ENCODE measurements around the gene ZNF460. TPM values are rescaled to one million over a fixed set of nuclear protein-coding genes. Genes with fewer than 3 reads are reported as not detected.
A peak's percentile ranks its signal among the peaks of the same experiment; 100 is the strongest.

ZNF460 gene
- 10 to 100 TPM; 53.5 to 55.3 TPM for total RNA-seq
- 1 to 10 TPM; 3.7 to 6.9 (median 5.6) TPM for polyA plus RNA-seq (ENCODE audit: insufficient read length in 6 of 6)
- long read RNA-seq, donor 1, partial matches to known transcripts = 0 of 2 reads
- long read RNA-seq, donor 1, other reads (novel, unspliced or antisense) = 0 of 2 reads
- long read RNA-seq, donor 2, transcript ZNF460-201 (3 exons, 3,350 nt) = major isoform, 5 of 5 reads
- long read RNA-seq, donor 2, partial matches to known transcripts = 0 of 5 reads
- long read RNA-seq, donor 2, other reads (novel, unspliced or antisense) = 0 of 5 reads
- long read RNA-seq, donor 3, partial matches to known transcripts = 0 of 1 reads
- long read RNA-seq, donor 3, other reads (novel, unspliced or antisense) = 0 of 1 reads
- long read RNA-seq, donor 4 = 0 reads
- long read RNA-seq, donor 5, partial matches to known transcripts = 0 of 1 reads
- long read RNA-seq, donor 5, other reads (novel, unspliced or antisense) = 0 of 1 reads
- long read RNA-seq, donor 6, partial matches to known transcripts = 0 of 1 reads
- long read RNA-seq, donor 6, other reads (novel, unspliced or antisense) = 0 of 1 reads
- long read RNA-seq, donor 7 = 0 reads
- long read RNA-seq, donor 8, partial matches to known transcripts = 14 of 17 reads
- long read RNA-seq, donor 8, other reads (novel, unspliced or antisense) = 0 of 17 reads
- long read RNA-seq, donor 9 = 0 reads
- long read RNA-seq, donor 10, partial matches to known transcripts = 0 of 1 reads
- long read RNA-seq, donor 10, other reads (novel, unspliced or antisense) = 0 of 1 reads
- long read RNA-seq, donor 11 = 0 reads
- long read RNA-seq, donor 12 = 0 reads

- Histone ChIP-seq H3K4me3 (peak within 1 kb of the TSS; percentile 91 to 96), H3K9me3 (no peaks in the 10 kb centered on the region), H3K36me3 (peaks cover 0 to 21% of the 10 kb centered on the region in 2 donors), H3K27ac (peak within 1 kb of the TSS; percentile 93 to 99), H3K27me3 (no peaks in the 10 kb centered on the region), H3K4me1 (peaks cover 11 to 32% of the 10 kb centered on the region in 2 donors)
- intact Hi-C loops (cut with DNase I) = no loop called here
- peak in 1 of 2 donors; percentile 4 for TF ChIP-seq CTCF (IDR thresholded peaks at IDR 0.05)
- DNase-seq = peak; percentile 97 to 99 (median 98)
- ATAC-seq = peak; percentile 98
Measured at GRCh38 chr19:57280165-57280961, at the start of gene ZNF460. TSS of gene ZNF460 (plus strand) at chr19:57280485. CDS start at chr19:57280807, 322 bp downstream.

GRCh38 chr19:57231686-57232085, 48.6 kb upstream of the ZNF460 start:
- ATAC-seq = no peak
- no peak for TF ChIP-seq CTCF (IDR thresholded peaks at IDR 0.05)
- Histone ChIP-seq H3K36me3 (no peaks in the 10 kb centered on the region), H3K4me3 (no peak overlapping the region), H3K9me3 (no peaks in the 10 kb centered on the region), H3K27ac (no peak overlapping the region), H3K27me3 (no peaks in the 10 kb centered on the region), H3K4me1 (no peaks in the 10 kb centered on the region)
- intact Hi-C loops (cut with DNase I) = no loop called here
- no peak for DNase-seq

GRCh38 chr19:57233207-57233606, 47.1 kb upstream of the ZNF460 start:
- H3K9me3 ChIP-seq = no peaks in the 10 kb centered on the region
- H3K36me3 ChIP-seq = no peaks in the 10 kb centered on the region
- ATAC-seq (no peak), DNase-seq (no peak)
- H3K4me1 ChIP-seq = no peaks in the 10 kb centered on the region
- H3K27ac ChIP-seq = no peak overlapping the region
- no peak overlapping the region for H3K4me3 ChIP-seq
- intact Hi-C loops (cut with DNase I) = no loop called here
- H3K27me3 ChIP-seq = no peaks in the 10 kb centered on the region
- TF ChIP-seq CTCF (IDR thresholded peaks at IDR 0.05) = no peak

GRCh38 chr19:57239982-57240310, 40.3 kb upstream of the ZNF460 start:
- Histone ChIP-seq H3K36me3 (peaks cover 0 to 12% of the 10 kb centered on the region in 2 donors), H3K4me1 (peaks cover 9 to 23% of the 10 kb centered on the region in 2 donors), H3K27ac (peak overlapping the region; percentile 85), H3K9me3 (no peaks in the 10 kb centered on the region), H3K4me3 (peak overlapping the region; percentile 77 to 97), H3K27me3 (no peaks in the 10 kb centered on the region)
- DNase-seq (peak in 1 of 4 donors; percentile 35), ATAC-seq (no peak)
- no peak for TF ChIP-seq CTCF (IDR thresholded peaks at IDR 0.05)
- intact Hi-C loops (cut with DNase I) = no loop called here

All from left lung (tissue), 14 donors.